ENCODE data around the gene NEUROG3. TPM values are rescaled to one million over a fixed set of nuclear protein-coding genes. Genes with fewer than 3 reads are reported as not detected.

NEUROG3 gene
- total RNA-seq, 1 donor from 2014 or later = not detected

GRCh38 chr10:69614130-69614529, 40.9 kb upstream of the NEUROG3 start:
- H3K9me3 ChIP-seq = no peaks in the 10 kb centered on the region
- TF ChIP-seq, protein P1, sequence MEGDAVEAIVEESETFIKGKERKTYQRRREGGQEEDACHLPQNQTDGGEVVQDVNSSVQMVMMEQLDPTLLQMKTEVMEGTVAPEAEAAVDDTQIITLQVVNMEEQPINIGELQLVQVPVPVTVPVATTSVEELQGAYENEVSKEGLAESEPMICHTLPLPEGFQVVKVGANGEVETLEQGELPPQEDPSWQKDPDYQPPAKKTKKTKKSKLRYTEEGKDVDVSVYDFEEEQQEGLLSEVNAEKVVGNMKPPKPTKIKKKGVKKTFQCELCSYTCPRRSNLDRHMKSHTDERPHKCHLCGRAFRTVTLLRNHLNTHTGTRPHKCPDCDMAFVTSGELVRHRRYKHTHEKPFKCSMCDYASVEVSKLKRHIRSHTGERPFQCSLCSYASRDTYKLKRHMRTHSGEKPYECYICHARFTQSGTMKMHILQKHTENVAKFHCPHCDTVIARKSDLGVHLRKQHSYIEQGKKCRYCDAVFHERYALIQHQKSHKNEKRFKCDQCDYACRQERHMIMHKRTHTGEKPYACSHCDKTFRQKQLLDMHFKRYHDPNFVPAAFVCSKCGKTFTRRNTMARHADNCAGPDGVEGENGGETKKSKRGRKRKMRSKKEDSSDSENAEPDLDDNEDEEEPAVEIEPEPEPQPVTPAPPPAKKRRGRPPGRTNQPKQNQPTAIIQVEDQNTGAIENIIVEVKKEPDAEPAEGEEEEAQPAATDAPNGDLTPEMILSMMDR (IDR thresholded peaks at IDR 0.05) = no peak
- no peaks in the 10 kb centered on the region for H3K27me3 ChIP-seq
- no peak overlapping the region for H3K4me3 ChIP-seq
- no peaks in the 10 kb centered on the region for H3K4me1 ChIP-seq
- intact Hi-C loops (cut with DNase I) = no loop called here
- DNase-seq (ENCODE audit: low spot score in 2 of 2) = no peak
- no peak overlapping the region for H3K27ac ChIP-seq
- no peaks in the 10 kb centered on the region for H3K36me3 ChIP-seq

DNA sequence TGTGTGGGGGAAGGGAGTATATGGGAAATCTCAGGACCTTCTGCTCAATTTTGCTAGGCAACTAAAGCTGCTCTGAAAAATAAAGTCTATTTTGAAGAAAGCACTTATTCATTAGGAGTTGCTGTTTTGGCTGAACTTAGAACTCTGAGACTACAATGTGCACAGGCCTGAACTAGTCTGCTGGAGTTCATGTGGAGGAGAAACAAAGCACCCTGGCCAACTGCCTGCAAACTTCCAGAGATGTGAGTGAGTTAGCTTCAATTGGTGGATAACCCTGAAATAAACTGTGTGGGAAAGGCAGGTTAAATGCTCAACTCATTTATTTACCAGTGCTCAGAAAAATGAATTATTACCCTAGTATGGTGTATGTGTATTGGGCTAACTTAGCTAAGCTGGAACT, 39.5 kb upstream of the NEUROG3 start:
- DNase-seq (ENCODE audit: low spot score in 2 of 2) = no peak
- TF ChIP-seq, protein P1 (IDR thresholded peaks at IDR 0.05) = no peak
- Histone ChIP-seq H3K4me1 (no peaks in the 10 kb centered on the region), H3K27me3 (no peaks in the 10 kb centered on the region), H3K27ac (no peak overlapping the region), H3K4me3 (no peak overlapping the region), H3K9me3 (no peaks in the 10 kb centered on the region), H3K36me3 (no peaks in the 10 kb centered on the region)
- intact Hi-C loops (cut with DNase I) = no loop called here

- Histone ChIP-seq H3K27me3 (no peaks in the 10 kb centered on the region), H3K4me3 (no peak overlapping the region), H3K4me1 (no peaks in the 10 kb centered on the region), H3K9me3 (no peaks in the 10 kb centered on the region), H3K27ac (no peak overlapping the region), H3K36me3 (no peaks in the 10 kb centered on the region)
- TF ChIP-seq, protein P1 (IDR thresholded peaks at IDR 0.05) = no peak
- intact Hi-C loops (cut with DNase I) = no loop called here
- no peak for DNase-seq (ENCODE audit: low spot score in 2 of 2)
These were observed 35.9 kb upstream of the NEUROG3 start for GRCh38 chr10:69609077-69609476.

- TF ChIP-seq, protein P1 (IDR thresholded peaks at IDR 0.05) = no peak
- no peak for DNase-seq (ENCODE audit: low spot score in 2 of 2)
- intact Hi-C loops (cut with DNase I) = no loop called here
- Histone ChIP-seq H3K4me1 (no peaks in the 10 kb centered on the region), H3K9me3 (no peaks in the 10 kb centered on the region), H3K27me3 (no peaks in the 10 kb centered on the region), H3K27ac (no peak overlapping the region), H3K36me3 (no peaks in the 10 kb centered on the region), H3K4me3 (no peak overlapping the region)
These were observed 27.6 kb upstream of the NEUROG3 start for GRCh38 chr10:69600761-69601330.

DNA sequence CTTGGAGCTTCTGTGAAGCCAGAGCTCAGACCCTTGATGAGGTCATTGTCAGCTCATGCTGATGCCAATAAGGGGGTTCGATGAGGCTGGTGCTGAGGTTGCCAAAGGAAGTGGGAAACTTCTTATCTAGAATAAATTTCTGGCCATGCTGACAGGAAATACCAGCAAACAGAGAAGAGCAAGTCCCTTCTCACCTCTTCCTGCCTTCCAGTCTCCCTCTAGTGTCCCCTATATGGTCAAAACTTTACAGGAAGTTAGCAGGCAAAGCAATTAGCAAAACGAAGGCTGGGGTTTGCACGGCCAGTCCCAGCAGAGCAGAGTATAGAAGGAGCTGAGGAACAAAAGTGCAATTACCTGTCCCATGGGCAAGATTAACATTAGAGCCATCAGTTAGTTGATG, 15.1 kb upstream of the NEUROG3 start:
- intact Hi-C loops (cut with DNase I) = no loop called here
- Histone ChIP-seq H3K27me3 (no peaks in the 10 kb centered on the region), H3K27ac (no peak overlapping the region), H3K4me3 (no peak overlapping the region), H3K9me3 (no peaks in the 10 kb centered on the region), H3K4me1 (no peaks in the 10 kb centered on the region), H3K36me3 (no peaks in the 10 kb centered on the region)
- no peak for DNase-seq (ENCODE audit: low spot score in 2 of 2)
- TF ChIP-seq, protein P1 (IDR thresholded peaks at IDR 0.05) = no peak

DNA sequence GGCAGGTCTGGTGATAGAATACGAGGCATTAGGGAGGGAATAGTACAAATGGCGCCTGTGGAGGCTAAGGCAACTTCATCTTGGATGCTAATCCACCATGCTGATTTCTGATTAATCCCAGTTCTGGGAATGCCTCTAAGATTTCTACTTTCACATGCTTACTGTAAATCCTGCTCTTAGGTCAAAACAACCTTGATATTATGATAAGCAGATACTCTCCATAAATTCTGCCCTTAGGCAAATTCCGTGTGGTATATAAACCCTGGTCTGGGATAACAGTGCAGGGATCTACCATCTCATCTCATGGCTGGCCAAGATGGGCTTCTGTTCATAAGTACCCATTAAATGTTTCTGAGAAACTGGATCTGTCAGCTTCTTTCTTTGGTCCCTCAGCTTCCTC, 11.4 kb upstream of the NEUROG3 start:
- Histone ChIP-seq H3K27ac (no peak overlapping the region), H3K9me3 (no peaks in the 10 kb centered on the region), H3K36me3 (no peaks in the 10 kb centered on the region), H3K4me3 (no peak overlapping the region), H3K27me3 (no peaks in the 10 kb centered on the region), H3K4me1 (no peaks in the 10 kb centered on the region)
- TF ChIP-seq, protein P1 (IDR thresholded peaks at IDR 0.05) = no peak
- intact Hi-C loops (cut with DNase I) = no loop called here
- no peak for DNase-seq (ENCODE audit: low spot score in 2 of 2)

All from ascending aorta (tissue), 2 donors.